CD4-positive, alpha-beta T cell treated with Interferon alpha-2 for 1 hour (primary cell): ENCODE measurements around the gene FAM210A.
"Not testable (repeated sequence)": the region's sequence is repeated elsewhere in the genome, so short reads cannot be mapped to it uniquely, and the experiment has no call there.

Source experiments
- DNase-seq, 2 donors: peaks; one replicate each; pipeline ENCODE4 v3.0.0-alpha.2; 2020 to 2022

Gene FAM210A

DNA sequence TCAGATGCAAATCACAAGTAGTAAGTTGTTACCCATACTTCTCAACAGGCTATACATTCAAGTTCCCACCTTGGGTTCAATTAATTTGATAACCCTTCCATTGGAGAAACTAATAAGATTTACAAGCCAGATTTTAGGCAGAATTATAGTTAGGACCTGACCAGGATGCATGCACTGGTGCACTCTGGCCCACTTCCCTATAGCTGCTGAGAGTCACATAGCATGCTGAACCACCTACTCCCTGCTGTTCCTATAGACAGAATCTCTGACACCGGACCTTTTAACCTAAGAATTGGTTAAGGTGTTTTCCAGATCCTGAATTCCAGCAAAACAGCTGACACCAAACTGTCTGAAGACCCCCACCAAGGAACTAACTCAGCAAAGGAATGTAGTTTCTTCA lies 26.2 kb downstream of the FAM210A start:
- no peak for DNase-seq

DNA sequence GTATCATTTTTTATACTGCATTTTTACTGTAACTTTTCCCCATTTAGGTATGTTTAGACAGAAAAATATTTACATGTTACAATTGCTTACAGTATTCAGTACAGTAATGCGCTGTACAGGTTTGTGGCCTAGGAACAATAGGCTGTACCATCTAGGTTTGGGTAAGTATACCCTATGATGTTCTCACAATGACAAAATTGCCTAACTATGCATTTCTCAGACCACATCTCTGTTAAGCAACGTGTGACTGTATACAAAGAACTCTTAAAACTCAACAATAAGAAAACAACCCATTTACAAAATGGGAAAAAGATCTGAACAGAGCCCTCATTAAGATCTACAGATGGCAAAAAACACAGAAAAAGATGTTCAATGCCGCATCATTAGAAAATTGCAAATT lies 29.4 kb downstream of the FAM210A start:
- no peak for DNase-seq

DNA sequence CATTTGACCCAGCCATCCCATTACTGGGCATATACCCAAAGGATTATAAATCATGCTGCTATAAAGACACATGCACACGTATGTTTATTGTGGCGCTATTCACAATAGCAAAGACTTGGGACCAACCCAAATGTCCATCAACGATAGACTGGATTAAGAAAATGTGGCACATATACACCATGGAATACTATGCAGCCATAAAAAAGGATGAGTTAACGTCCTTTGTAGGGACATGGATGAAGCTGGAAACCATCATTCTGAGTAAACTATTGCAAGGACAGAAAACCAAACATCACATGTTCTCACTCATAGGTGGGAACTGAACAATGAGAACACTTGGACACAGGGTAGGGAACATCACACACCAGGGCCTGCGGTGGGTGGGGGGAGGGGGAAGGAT lies 31.0 kb downstream of the FAM210A start:
- not testable (repeated sequence) for DNase-seq

DNA sequence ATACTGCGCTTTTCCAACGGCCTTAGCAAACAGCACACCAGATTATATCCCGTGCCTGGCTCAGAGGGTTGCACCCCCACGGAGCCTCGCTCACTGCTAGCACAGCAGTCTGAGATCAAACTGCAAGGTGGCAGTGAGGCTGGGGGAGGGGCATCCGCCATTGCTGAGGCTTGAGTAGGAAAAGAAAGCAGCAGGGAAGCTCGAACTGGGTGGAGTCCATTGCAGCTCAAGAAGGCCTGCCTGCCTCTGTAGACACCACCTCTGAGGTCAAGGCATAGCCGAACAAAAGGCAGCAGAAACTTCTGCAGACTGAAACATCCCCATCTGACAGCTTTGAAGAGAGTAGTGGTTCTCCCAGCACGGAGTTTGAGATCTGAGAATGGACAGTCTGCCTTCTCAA lies 36.3 kb downstream of the FAM210A start:
- not testable (repeated sequence) for DNase-seq

DNA sequence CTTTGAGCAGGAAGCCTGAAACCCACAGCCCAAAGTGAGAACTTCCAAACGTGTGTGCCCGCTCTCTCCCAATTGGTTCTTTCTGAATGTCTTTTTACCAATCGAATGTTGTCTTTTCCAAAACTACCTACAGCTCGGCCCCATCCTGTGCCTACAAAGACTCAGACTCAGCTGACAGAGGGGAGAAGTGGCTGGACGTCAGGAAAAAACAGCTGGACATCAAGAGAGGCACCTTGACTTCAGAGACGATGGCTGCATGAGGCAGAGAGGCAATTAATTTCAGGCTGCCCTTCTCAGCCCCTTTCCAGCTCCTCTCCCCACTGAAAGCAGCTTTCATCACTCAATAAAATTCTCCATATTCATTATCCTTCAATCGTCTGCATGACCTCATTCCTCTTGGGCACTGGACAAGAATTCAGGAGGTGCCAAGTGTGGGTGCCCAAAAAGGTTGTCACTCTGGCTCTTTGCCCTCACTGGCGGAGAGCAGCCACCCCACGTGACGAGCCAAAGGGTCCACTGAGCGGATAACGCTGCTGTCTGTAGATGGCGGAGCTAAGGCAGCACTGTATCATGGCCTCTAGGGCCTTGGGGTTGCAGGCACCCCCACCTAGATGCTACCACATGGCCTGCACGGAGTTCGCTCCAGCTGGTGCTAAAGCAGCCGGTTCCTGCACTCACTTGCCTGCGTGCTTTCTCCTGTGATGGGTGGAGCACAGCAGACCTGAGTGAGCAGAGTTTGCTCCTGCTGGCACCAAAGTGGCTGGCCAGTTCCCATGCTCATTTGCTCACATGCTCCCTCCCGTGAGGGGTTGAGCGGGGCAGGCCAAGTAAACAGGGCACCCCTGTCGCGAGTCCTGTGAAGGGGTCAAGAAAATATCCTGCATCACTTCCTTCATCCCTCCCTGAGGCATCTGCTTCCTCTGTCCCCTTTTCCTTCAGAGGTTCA lies 37.9 kb downstream of the FAM210A start:
- no peak for DNase-seq

DNA sequence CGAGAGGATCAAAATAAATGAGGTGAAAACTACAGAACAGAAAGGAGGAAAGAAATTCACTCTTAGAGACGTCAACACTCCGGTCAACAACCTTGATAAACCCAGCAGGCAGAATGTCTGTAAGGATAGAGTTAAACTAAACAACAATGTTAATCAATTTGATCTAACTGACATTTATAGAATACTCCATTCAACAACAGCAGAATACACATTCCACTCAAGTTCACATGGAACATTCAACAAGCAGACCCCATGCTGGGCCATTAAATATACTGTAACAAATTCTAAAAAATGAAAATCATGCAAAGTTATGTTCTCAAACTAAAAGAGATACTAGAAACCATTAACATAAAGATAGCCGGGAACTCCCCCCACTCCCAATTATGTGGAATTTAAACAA lies 41.8 kb downstream of the FAM210A start:
- DNase-seq, result no peak

DNA sequence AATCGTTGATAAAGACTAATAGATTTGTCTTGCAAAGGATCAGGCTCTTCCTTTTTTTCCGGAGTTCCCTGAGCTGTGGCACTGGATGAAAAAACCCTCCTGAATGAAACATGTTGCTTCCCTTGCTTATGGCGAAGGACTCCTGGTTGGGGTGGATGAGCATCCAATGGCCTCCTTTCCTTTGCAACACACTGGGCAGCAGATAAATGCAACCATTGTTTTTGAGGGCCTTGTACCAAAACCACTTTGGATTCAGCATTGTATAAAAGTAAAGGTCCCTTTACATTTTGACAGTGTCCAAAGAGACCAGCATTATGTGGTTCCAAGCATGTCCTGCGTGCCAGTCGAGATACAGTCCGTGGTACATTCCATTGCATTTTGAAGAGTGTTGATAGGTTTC lies 44.7 kb downstream of the FAM210A start:
- no peak for DNase-seq

DNA sequence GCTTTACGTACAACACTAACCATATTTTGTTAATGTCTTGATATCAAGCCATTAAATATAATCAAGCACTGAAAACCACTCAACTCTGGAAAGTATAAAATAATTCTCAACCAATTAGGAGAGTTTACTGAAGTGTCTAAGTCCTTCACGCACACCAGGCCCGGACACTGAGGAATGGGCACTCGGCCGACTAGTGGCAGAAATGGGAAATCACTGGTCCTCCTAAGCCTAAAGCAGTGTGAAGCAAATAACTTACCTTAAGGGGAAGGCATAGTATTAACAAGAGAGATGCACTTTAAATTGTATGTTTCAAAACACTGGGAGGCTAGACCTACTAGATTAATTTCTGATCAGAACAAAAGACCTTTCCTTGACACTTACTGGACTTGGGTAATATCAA lies 45.7 kb downstream of the FAM210A start:
- DNase-seq, result peak in 1 of 2 donors; percentile 5

DNA sequence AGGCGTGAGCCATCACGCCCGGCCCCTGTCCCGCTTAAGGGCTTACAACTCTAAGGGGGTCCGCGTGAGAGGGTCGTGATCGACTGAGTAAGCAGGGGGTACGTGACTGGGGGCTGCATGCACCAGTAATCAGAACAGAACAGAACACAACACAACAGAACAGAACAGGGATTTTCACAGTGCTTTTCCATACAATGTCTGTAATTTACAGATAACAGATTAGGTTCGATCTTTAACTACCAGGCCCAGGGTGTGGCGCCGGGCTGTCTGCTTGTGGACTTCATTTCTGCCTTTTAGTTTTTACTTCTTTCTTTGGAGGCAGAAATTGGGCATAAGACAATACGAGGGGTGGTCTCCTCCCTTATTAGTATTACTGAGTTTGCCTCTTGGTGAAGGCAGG lies 49.0 kb downstream of the FAM210A start:
- DNase-seq, result not testable (repeated sequence)

DNA sequence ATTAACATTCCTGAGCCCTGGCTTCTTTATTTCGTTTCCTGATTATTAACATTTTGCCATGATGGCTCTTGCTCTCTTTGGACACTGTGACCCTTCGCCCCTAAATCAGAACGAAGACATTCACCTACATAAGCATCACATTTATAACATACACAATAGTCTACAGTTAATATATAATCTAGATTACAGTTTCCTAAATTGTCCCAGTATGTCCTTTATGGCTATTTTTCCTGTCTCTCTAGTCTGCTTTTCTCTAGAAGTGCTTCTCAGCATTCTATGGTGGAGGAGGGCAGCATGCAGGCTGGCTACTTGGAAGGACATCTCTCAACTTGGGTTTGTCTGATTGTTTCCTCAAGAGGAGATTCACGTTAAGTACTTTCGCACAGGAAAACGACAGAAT lies 49.9 kb downstream of the FAM210A start:
- DNase-seq, result no peak

DNA sequence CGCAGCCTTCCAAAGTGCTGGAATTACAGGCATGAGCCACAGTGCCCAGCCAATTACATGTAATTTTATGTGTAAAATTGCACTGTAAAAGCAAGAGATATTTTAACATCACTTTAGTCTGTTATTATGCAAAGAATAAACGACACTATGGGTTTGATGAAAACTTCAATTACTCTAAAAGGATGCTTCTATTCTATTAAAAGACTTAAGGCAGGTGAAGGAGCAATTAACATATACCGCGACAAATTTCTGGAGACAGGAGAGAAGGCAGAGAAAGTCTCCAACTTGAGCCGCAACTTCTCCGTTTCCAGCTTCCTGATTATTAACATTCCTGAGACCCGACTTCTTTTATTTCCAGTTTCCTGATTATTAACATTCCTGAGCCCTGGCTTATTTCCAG lies 53.7 kb downstream of the FAM210A start:
- no peak for DNase-seq

DNA sequence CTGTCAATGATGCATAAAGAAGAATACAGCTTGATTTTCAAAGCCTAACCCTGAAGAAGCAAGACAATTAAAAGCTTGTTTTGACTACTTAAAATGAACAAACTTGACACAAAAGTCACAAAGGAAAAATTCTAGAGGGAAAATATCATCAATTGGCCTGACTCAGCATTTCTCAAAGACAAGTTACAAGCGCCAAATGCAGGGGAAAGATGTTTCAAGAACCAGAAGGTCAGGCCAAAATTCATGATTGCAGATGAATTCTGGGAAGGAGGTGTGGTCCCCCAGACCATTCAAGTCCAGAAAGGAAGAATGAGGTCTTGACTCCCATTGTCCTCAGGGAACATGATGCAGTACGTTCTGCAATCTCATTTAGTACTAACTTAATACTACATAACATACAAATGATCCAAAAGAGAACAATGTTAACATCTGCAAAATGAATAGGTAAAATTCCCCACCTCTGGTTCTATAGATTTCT lies 64.5 kb downstream of the FAM210A start:
- no peak for DNase-seq

DNA sequence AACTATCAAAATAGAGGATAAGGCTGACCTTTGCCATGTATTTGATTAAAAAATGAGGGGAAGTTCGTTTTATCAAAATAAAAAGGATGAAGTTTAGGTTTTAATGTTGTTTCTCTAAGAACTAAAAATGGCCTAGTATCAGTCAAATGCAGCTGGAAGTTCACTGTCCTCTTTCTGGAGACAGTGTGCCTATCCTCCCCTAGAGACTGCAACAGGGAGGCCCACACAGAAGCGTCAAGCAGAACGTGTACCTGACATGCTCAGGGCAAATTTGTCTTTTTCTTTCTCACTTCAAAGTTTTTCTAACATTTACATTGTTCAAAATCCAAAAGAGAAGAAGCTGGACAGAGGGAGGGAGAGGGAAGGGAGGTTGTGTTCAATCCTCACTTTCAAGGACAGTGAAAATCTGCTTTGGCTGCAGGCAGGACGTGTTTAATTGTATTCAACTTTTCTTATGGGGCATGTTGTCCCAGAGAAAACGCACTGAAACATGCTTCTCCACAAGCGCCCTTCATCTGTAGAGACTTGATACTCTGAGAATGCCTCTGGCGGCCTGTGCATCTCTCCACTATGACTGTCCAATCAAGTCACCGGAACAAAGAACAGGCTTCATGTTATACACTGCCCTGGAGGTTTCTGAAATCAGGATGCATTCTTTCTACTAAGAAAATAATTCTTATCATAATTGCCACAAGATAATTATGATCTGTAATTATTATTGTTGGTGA lies 65.1 kb downstream of the FAM210A start:
- DNase-seq, result no peak

DNA sequence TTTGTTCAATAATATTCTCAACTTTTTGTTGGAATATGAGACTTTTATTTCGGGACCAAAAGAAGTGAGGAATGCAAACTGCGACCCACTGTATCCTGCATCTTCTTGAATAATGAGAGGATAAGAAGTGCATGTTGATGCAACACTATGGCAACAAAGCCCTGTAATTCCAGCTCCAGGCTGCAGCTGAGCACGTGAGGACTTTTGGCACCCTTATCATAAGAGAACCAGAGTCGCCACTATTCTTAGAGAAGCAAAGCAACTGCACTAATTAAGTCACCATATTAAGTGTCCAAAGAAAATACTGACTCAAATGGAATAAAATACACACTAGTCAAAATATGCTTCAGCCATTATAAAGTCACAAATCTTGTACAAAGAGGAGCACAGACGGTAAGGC lies 65.8 kb downstream of the FAM210A start:
- no peak for DNase-seq

DNA sequence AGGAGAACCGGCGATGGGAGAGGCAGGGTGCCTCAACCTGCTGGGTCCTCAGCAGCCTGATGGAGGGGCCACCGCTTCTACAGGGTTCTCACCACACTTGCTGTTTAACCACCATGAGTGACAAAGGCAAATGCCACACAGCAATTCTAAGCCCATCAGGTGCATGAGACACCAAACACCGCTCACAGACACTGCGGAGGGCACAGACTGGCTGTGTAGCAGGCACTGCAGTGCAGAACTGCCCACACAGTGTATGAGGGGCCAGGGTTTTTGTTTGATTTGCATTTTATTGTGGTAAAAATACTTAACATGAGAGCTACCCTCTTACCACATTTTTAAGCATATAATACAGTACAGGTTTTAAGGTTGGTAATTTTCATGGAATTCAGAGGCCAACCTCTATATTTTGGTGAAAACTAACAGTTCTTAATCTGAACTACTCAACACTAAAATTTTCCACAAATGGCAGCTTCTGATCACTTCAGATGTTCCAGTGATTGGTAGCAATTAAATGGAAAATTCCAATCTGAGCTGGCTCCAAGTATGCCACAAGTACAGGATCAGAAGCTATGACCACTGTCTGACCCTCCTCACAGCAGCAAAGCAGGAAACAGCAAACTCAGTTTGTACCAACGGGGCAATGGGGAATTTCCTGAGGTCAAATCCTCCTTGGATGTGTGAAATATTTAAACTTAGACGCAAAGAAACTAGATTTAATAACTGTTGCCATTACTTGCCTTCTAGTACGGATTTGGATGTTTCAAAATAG lies 67.7 kb downstream of the FAM210A start:
- no peak for DNase-seq

DNA sequence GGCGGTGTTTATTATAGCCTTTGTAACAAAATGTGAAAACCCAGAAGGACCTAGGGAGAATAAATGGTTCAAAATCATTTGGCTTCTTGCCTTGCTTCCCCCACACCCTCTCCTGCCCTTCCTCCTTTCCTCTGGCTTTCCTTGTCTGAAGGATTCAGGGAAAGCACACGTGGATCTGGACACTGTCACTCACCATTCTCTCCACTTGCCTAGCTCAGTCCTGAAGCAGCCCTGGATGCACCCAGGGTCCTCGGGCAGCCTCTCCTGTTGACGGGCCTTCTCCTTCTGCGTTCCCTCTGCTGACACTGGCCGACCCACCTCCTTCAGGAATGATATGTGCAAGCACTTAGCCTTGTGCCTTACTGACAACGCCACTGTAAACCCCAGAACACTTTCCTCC lies 68.4 kb downstream of the FAM210A start:
- no peak for DNase-seq

DNA sequence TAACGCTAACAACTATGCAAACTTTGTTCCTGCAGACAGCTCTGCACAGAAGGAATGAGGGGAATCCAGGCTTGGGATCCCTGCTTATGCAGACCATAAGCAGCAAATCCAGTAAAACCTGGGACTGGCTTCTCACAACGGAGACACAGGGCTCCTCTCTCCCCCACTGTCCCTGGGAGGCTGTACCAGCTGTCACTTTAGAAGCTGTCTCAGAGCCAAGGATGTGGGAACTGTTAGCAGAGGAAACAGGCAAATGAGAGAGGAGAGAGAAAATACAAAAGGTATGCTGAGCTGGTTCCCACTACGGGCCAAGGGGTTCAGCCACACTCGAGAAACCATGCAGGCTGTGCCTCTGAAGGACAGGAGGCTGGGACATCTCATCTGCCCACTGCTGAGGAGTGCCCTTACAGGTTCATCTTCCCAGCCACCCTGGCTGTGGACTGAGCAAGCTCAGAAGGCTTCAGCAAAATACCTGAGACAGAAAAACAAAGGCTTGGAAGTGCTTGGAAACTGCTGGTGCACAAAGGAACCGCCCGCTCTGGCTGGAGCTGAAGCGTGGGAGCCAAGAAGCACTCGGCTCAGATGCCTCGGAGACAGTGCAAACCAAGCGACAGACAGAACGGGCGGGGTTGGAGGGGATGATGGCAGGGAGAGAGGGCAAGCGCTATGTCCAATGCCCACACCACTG lies 72.5 kb downstream of the FAM210A start:
- DNase-seq, result no peak

DNA sequence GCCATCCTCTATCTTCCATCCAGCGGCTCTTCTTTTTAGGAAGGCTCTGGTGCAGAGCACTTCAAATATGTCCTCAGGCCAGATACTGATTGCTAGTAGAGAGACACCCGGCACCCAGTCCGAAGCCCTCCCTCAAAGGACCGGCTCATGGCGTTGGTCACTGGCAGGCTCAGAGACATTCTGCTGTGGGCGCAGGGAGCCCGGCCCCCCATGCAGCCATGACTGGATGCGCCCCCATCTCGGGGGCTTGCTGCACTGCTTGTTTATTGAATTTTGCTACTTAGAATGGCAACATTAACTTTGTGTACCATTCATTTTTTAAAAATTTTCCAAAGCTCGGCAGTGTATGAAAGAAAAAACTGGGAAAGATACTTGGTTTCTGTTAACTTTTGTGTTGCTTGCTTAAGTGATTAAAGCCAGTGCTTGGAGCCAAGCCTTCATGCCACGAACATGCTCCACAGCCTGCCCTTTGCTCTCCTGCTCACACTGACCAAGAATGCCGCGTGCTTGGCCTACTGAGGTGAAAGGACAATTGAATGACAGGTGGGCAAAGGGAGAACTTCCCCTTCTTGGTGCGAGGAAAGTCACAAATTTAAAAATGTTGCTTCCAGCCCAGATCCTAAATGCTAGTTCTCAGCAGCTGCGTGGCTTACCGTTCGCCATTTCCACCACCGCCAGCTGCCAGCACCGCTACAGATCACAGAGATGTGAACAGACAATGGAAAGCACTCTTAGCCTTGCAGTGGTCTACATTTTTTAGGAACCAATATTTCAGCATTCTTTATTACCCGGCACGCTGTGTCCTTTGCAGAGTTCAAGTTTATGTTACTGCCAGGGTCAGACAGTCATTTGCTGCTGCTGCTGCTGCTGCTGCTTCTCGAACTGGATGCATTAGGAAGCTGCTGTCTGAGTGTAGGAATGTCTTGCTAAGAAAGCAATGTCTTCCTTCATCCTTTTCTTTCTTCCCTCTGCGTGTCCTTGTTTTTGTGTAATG lies 76.7 kb downstream of the FAM210A start:
- DNase-seq, result no peak

DNA sequence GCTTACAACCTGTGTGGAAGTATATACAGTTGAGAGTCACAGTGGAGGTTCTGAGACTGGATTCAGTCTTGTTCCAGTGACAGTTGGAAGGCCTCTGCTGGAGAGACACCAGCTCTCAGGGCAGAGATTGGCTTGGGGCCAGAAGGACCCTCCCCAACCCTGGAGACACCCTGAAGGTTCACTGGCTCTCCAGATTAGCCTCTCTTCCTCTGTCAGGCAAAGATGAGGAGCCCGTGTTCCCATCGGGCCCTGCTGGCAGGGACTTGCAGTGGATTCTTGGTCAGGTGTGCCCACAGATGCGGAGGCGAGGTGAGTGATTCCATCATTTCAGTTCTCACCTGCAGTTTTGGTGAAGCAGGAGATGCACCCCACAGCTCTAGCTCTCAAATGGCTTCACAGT lies 78.6 kb downstream of the FAM210A start:
- no peak for DNase-seq

DNA sequence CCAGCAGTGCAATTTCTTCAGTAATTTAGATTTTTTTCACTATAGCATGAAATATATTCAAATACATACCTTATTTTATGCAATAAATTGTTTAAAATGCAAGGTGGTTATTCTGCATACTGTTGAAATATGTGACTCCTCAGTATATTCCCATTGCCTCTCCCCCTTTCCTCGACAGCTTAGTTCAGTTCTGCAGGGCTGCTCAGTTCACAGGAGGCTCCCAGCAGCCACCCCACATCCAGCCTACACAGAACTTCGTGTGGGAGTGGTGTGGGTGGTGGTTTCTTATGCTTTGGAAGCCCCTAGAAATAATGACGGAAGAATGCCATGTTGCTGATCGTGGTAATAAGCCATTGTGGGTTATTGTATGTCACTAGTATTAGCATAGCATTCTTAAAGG lies 79.7 kb downstream of the FAM210A start:
- DNase-seq, result no peak

DNA sequence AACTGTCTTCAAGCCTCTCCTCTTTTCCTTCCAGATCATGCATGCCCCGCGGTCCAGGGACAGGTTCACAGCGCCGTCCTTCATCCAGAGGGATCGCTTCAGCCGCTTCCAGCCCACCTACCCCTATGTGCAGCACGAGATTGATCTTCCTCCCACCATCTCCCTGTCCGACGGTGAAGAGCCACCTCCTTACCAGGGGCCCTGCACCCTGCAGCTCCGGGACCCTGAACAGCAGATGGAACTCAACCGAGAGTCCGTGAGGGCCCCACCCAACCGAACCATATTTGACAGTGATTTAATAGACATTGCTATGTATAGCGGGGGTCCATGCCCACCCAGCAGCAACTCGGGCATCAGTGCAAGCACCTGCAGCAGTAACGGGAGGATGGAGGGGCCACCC lies 81.3 kb downstream of the FAM210A start:
- no peak for DNase-seq
